HuH-7 (cell line): Measurements from ENCODE around the gene SCRN2.

Source experiments
- DNase-seq: peaks from one replicate; pipeline ENCODE4 v3.0.0; 2011; ENCODE audit warnings: low spot score

The SCRN2 gene

GRCh38 chr17:47804461-47804860 lies 36.6 kb downstream of the SCRN2 start:
- no peak for DNase-seq

DNA sequence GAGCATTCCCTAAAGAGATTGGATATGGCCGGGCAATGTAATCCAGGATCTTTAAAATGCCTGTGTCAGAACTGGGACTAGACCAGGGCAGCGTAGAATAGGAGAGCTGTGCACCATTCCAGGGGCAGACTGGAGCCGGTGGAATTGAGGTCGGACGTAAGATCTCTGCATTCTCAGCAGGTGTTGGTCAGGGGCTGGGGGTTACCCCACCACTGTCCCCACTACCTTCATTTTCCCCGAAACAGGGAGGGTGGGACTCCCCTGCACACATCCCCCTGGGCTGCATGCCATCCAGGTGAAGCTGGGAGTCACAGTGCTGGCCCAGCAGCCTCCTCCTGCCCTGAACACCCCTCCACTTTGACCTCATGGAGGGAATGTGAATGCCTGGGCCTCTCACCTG lies 37.3 kb downstream of the SCRN2 start:
- no peak for DNase-seq

GRCh38 chr17:47803201-47803600 lies 37.9 kb downstream of the SCRN2 start:
- no peak for DNase-seq

GRCh38 chr17:47802341-47803022 lies 38.6 kb downstream of the SCRN2 start:
- peak; percentile 89 for DNase-seq

DNA sequence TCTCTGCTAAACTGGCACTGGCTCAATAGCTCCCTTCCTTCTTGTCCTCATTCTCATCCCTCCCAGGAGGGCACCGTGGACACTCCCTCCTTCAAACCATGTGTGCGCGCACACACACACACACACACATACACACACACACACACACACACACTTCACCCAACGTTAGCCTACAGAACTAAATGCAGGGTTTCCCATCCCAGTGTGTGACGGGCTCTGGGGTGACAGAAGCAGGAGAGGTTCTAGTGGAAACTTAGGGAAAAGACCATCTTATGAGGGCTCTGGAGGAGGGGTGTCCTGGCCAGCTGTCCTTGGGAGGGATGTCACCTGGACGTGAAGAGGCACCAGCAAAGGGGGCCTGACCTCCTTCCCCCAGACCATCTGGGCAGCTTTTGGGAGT lies 39.2 kb downstream of the SCRN2 start:
- DNase-seq: no peak

GRCh38 chr17:47801176-47801765 lies 39.8 kb downstream of the SCRN2 start:
- DNase-seq: no peak

GRCh38 chr17:47800686-47801085 lies 40.4 kb downstream of the SCRN2 start:
- no peak for DNase-seq

GRCh38 chr17:47797797-47798196 lies 43.3 kb downstream of the SCRN2 start:
- DNase-seq: no peak

DNA sequence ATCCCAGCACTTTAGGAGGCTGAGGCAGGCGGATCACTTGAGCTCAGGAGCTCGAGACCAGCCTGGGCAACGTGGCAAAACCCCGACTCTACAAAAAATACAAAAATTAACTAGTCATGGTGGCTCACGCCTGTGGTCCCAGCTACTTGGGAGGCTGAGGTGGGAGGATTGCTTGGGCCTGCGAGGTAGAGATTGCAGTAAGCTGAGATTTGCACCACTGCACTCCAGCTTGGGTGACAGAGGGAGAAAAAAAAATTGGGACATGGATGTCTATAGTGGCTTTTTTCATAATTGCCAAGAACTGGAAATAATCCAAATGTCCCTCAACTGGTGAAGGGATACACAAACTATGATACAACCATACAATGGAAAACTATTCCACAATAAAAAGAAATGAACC lies 48.1 kb downstream of the SCRN2 start:
- no peak for DNase-seq

DNA sequence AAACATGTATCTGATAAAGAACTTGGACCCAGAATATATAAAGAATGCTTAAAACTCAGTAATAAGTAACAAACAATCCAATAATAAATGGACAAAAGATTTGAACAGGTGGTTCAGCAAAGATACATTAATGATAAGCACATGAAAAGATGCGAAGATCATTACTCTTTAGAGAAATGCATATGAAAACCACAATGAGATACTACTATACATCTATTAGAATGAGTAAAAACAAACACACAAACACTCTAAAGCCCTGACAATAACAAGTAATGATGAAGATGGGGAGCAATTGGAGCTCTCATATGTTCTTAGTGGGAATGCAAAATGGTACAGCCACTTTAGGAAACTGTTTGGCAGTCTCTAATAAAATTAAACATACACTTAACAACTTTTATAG lies 48.6 kb downstream of the SCRN2 start:
- DNase-seq: no peak

DNA sequence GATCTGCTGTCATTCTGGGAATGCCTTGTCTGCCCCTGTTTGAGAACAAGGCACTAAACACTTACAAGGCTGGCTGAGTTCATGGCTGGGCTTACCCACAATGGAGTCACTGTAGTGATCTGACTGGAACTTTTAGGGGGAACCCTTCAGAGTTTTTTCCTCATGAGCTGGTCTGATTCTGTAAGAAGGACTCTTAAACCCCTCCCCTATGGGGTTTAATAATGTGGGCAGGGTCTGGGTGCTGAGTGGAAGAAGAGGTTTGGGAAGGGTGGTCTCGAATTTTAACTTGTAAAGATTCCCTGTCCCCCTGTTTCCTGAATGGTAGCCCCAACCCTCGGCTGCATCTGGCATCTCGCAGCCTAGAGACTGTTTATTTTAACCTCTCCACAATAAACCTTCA lies 50.0 kb downstream of the SCRN2 start:
- DNase-seq: no peak

DNA sequence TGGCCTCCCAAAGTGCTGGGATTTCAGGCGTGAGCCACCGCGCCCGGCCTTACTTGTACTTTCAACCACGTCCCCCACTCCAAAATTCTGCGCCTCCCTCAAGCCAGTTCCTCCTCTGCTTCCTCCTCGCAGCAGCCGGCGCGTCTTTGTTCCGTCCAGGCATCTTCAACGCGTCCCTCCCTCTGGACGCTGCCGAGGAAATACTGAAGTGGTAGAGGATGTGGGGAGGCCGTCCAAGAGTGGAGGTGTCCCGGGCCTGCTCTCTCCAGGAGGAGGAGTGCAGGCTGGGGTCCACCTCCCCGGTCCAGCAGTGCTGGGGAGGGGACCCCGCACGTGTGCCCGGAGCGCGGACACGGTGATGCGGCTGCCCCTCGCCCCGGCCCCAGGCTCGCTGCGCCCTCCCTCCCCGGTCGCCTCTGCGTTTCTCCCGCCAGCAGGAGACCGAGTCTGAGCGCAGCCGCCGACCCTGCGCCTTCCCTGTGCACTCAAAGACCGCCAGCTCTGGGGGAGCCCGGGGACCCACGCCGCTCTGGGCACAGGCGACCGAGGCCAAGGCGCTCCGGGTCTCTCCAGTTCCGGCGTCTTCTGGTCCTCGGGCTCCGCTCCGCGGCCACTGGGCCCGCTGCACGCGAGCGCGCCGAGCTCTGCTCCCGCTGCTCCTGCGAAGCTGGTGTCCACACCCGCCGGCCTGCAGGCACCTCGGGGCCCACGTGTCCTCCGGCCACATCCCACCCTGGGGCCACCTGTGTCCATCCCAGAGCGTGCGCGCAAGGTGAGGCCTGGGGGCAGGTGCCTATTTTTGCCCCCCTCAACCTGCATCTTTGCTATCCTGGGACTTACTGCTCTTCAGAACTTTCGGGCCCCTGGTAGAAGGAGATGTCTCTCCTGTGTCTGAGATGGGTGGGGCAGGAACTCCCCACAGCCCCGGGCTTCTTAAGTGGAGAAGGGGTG lies 51.2 kb downstream of the SCRN2 start:
- DNase-seq: peak; percentile 40
